ENCODE measurements around the gene TRNP1. TPM values are rescaled to one million over a fixed set of nuclear protein-coding genes. Genes with fewer than 3 reads are reported as not detected.

The TRNP1 gene
- total and polyA plus RNA-seq, 10 of the 15 experiments (the other 5 are each of a cell fraction or from before 2014, with no cell fraction given) = 0.13 TPM; not detected in 9

DNA sequence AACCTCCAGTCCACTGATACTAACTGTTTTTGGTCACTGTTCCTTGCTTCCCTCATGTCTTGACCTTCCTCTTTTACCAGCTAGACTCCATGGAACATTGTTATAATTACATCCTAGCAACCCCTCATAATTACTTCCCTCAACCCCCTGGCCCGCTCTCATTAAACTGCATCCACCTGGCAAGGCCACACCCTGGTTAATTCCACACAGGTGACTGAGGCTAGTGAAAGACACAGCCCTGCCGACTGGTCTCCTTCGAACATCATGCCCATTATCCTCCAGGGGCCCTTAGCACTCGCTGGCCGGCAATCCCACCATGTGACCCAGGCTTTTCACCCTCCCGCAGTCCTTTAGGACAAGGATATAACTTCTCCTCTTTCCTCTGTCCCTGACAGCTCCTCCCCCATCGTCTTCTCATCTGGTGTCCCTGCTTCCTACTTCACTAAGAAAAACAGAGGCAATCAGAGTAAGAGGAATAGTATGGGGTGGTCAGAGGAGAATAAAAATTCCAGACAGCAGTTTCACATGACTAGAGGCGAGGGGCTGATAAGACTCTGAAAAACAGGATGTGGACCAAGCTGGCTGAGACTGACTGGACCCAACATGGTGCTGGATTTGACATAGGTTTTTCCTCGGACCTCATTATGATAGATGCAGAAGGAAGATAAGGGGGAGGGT is 28.0 kb downstream of the TRNP1 start:
- Histone ChIP-seq H3K9ac (ENCODE audit: control insufficient read depth, insufficient read depth, low read length) (no peak overlapping the region), H3K36me3 (ENCODE audit: control insufficient read depth in 2 of 2, insufficient read depth in 2 of 2, low read length in 1 of 2) (no peaks in the 10 kb centered on the region), H2AFZ (ENCODE audit: control insufficient read depth, low read depth, low read length) (no peak overlapping the region), H3K27me3 (replicated peaks in 1 of 2; ENCODE audit: control insufficient read depth in 2 of 2, insufficient read depth in 2 of 2, low read length in 1 of 2) (no peaks in the 10 kb centered on the region), H3K4me1 (ENCODE audit: control insufficient read depth, insufficient read depth, low read length) (no peaks in the 10 kb centered on the region), H4K20me1 (ENCODE audit: control insufficient read depth, insufficient read depth) (no peaks in the 10 kb centered on the region), H3K4me3 (no peak overlapping the region), H3K27ac (ENCODE audit: control insufficient read depth, insufficient read depth) (no peak overlapping the region), H3K9me3 (replicated peaks; ENCODE audit: control insufficient read depth, insufficient read depth, low read length) (no peaks in the 10 kb centered on the region), H3K79me2 (ENCODE audit: control insufficient read depth, insufficient read depth, low read length) (no peaks in the 10 kb centered on the region), H3K4me2 (ENCODE audit: control insufficient read depth, insufficient read depth) (no peak overlapping the region)
- TF ChIP-seq ZNF207 (IDR thresholded peaks at IDR 0.05; ENCODE audit: borderline replicate concordance) (no peak), IKZF2 (IDR thresholded peaks at IDR 0.05) (no peak), IRF4 (IDR thresholded peaks at IDR 0.05; ENCODE audit: low read depth, low read length) (no peak), MXI1 (IDR thresholded peaks at IDR 0.05; ENCODE audit: low read depth, low read length) (no peak), SP1 (IDR thresholded peaks at IDR 0.05; ENCODE audit: low read depth, low read length) (no peak), RB1 (IDR thresholded peaks at IDR 0.05; ENCODE audit: borderline replicate concordance) (no peak), NFXL1 (IDR thresholded peaks at IDR 0.05; ENCODE audit: borderline replicate concordance) (no peak), KAT2A (conservative IDR thresholded peaks at IDR 0.05; ENCODE audit: control insufficient read depth, low read depth, low read length) (no peak)
- TF ChIP-seq, protein P1, sequence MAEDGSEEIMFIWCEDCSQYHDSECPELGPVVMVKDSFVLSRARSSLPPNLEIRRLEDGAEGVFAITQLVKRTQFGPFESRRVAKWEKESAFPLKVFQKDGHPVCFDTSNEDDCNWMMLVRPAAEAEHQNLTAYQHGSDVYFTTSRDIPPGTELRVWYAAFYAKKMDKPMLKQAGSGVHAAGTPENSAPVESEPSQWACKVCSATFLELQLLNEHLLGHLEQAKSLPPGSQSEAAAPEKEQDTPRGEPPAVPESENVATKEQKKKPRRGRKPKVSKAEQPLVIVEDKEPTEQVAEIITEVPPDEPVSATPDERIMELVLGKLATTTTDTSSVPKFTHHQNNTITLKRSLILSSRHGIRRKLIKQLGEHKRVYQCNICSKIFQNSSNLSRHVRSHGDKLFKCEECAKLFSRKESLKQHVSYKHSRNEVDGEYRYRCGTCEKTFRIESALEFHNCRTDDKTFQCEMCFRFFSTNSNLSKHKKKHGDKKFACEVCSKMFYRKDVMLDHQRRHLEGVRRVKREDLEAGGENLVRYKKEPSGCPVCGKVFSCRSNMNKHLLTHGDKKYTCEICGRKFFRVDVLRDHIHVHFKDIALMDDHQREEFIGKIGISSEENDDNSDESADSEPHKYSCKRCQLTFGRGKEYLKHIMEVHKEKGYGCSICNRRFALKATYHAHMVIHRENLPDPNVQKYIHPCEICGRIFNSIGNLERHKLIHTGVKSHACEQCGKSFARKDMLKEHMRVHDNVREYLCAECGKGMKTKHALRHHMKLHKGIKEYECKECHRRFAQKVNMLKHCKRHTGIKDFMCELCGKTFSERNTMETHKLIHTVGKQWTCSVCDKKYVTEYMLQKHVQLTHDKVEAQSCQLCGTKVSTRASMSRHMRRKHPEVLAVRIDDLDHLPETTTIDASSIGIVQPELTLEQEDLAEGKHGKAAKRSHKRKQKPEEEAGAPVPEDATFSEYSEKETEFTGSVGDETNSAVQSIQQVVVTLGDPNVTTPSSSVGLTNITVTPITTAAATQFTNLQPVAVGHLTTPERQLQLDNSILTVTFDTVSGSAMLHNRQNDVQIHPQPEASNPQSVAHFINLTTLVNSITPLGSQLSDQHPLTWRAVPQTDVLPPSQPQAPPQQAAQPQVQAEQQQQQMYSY (CRISPR knock-in tag; IDR thresholded peaks at IDR 0.05) = no peak
- TF ChIP-seq, protein P2, sequence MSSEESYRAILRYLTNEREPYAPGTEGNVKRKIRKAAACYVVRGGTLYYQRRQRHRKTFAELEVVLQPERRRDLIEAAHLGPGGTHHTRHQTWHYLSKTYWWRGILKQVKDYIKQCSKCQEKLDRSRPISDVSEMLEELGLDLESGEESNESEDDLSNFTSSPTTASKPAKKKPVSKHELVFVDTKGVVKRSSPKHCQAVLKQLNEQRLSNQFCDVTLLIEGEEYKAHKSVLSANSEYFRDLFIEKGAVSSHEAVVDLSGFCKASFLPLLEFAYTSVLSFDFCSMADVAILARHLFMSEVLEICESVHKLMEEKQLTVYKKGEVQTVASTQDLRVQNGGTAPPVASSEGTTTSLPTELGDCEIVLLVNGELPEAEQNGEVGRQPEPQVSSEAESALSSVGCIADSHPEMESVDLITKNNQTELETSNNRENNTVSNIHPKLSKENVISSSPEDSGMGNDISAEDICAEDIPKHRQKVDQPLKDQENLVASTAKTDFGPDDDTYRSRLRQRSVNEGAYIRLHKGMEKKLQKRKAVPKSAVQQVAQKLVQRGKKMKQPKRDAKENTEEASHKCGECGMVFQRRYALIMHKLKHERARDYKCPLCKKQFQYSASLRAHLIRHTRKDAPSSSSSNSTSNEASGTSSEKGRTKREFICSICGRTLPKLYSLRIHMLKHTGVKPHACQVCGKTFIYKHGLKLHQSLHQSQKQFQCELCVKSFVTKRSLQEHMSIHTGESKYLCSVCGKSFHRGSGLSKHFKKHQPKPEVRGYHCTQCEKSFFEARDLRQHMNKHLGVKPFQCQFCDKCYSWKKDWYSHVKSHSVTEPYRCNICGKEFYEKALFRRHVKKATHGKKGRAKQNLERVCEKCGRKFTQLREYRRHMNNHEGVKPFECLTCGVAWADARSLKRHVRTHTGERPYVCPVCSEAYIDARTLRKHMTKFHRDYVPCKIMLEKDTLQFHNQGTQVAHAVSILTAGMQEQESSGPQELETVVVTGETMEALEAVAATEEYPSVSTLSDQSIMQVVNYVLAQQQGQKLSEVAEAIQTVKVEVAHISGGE (CRISPR knock-in tag; IDR thresholded peaks at IDR 0.05) = no peak
- TF ChIP-seq, protein P3, sequence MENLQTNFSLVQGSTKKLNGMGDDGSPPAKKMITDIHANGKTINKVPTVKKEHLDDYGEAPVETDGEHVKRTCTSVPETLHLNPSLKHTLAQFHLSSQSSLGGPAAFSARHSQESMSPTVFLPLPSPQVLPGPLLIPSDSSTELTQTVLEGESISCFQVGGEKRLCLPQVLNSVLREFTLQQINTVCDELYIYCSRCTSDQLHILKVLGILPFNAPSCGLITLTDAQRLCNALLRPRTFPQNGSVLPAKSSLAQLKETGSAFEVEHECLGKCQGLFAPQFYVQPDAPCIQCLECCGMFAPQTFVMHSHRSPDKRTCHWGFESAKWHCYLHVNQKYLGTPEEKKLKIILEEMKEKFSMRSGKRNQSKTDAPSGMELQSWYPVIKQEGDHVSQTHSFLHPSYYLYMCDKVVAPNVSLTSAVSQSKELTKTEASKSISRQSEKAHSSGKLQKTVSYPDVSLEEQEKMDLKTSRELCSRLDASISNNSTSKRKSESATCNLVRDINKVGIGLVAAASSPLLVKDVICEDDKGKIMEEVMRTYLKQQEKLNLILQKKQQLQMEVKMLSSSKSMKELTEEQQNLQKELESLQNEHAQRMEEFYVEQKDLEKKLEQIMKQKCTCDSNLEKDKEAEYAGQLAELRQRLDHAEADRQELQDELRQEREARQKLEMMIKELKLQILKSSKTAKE (IDR thresholded peaks at IDR 0.05; ENCODE audit: low read depth, poor library complexity, severe bottlenecking) = no peak
- POLR2A ChIA-PET = no interaction called here
- WGBS (ENCODE audit: insufficient coverage, insufficient replicate concordance, low lambda C conversion rate, missing lambda C conversion rate) = 19% methylated on average over 9 of the region's 9 CpGs
- no peak for DNase-seq (ENCODE audit: low read depth, low spot score)
- RAD21 ChIA-PET (ENCODE audit: unreplicated experiment) = no interaction called here
- ATAC-seq = no peak
- SMC1A ChIA-PET (ENCODE audit: uncharacterized antibody, unreplicated experiment) = interaction anchor here (1.0 kb wide), 1 partner anchor 24 kb away, joined by 3 read pairs; no protein-coding TSS in a partner anchor
- CTCF ChIA-PET = interaction anchor here (1.1 kb wide), 2 partner anchors 23 to 24 kb away, joined by 3 to 5 read pairs; no protein-coding TSS in a partner anchor
- intact Hi-C loops (cut with micrococcal nuclease; ENCODE audit: unreplicated experiment) = no loop called here
- in situ Hi-C loops (cut with MboI) = no loop called here
- FAIRE-seq = peak; percentile 7
- BruUV-seq (replicated peaks) = no TSS peak

Data from GM12878 (cell line).